D721Med (cell line): ENCODE measurements around the gene SALL1.

Experiments used
- DNase-seq: peaks from one replicate; pipeline ENCODE4 v3.0.0; 2011; ENCODE audit warnings: low spot score; ENCODE audit not compliant: insufficient read length
- FAIRE-seq: peaks from 2 replicates; lab custom pipeline; 2011; peaks lifted over from hg19 to GRCh38; lab: Jason Lieb, UNC
- TF ChIP-seq, protein P1 (sequence below): IDR thresholded peaks from 2 replicates; pipeline ENCODE4 v1.5.1; 2012; ENCODE audit warnings: mild to moderate bottlenecking, control low read depth; ENCODE audit not compliant: insufficient read depth; ENCODE audit errors: missing control alignments

SALL1 gene

DNA sequence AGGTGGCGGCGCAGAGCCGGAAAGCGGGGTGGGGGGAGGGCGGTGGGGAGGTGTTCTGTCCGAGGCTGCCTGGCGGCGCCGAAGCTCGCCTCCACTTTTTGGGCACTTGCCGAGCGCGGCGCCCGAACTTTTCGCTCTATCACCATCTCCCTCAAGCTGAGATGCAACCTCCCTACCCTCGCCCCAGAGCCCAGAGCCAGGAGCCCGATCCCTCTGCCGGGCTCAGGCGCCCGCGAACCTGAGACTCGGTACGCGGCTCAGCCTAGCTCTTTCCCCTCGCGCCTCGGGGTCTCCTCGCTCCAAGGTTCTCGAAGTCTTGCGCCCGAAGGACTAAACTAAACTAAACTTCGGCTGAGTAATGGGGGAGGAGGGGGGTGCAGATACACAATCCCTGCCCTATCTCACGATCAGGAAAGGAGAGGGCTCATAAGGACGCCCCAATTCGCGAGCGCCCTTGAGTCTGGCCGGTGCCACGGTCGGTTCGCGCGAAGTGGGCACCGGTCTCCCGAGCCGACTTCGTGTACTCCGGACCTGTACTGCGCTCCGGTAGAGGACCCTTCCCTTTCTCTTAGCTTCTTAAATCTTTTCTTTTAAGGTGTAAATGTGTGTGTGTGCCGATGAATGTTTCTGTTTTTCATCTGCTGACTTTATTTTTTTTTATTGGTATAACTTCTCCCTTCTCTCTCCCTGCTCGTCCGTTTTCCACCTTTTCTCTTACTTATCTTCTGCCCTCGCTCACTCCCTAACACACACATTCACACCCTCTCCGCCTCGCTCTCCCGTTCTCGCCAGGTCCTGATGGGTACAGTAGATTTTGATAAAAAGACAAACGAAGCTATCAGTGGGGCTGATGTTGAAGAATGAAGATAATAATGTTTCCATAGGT, 1.9 kb upstream of the SALL1 start:
- FAIRE-seq: no peak

DNA sequence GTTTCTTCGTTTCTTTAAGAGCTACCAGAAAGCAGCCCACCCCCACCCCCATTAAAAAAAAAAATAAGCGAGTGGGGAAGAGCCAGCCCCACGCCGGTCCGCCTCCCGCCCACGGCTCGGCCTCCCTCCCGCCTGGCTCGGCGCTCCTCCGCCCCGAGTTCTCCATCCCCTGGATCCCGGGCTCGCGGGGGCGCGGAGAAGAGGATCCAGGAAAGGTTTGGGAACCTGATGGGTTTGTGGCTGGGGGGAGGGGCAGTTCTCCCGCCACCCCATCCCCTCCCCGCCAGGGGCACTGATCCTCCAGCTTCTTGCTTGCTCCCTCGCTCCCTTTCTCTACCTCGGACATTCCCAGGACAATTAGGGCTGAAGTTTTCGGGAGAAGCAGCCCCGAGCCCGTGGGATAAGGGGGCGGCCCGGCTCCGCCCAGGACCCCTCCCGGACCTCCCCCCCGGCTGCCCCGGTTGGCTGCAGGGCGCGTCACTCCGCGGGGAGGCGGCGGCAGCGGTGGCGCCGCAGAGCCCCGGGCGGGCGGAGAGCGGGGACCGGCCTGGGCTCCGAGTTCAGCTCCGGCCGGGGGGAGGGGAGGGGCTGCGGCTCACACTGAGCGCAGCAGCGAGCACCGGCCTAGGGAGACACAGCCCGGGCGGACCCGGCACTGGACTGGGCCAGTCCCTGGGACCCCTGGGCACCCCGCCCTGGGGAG, 1.0 kb upstream of the SALL1 start:
- TF ChIP-seq, protein P1, sequence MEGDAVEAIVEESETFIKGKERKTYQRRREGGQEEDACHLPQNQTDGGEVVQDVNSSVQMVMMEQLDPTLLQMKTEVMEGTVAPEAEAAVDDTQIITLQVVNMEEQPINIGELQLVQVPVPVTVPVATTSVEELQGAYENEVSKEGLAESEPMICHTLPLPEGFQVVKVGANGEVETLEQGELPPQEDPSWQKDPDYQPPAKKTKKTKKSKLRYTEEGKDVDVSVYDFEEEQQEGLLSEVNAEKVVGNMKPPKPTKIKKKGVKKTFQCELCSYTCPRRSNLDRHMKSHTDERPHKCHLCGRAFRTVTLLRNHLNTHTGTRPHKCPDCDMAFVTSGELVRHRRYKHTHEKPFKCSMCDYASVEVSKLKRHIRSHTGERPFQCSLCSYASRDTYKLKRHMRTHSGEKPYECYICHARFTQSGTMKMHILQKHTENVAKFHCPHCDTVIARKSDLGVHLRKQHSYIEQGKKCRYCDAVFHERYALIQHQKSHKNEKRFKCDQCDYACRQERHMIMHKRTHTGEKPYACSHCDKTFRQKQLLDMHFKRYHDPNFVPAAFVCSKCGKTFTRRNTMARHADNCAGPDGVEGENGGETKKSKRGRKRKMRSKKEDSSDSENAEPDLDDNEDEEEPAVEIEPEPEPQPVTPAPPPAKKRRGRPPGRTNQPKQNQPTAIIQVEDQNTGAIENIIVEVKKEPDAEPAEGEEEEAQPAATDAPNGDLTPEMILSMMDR: no peak
- no peak for DNase-seq
- no peak for FAIRE-seq

More for the DNA sequence above, 1.9 kb upstream of the SALL1 start:
- TF ChIP-seq, protein P1: no peak
- no peak for DNase-seq

DNA sequence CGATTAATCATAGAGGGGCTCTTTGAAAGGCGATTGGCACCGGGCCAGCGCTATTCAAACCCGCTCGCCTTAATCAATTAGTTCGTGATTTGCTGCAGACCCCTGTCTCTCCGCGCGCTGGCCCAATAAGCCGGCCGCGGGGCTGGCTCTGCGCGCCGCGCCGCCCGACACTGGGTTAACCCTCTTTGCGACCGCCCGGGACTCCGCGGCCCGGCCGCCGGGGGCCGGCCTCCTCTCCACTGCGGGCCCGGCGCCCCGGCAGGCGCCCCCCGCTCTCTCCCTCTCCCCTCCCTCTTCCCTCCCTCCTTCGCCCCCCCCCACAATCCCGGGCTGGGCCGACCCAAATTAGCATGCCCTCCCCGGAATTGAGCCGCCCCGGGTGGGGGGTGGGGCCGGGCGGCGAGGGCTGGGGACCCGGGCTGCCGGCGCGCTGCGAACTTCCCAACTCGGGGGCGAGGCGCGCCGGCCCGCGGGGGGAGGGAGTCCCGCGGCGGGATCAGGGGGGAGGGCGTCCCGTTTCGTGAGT, 428 bp upstream of the SALL1 start:
- DNase-seq: no peak
- TF ChIP-seq, protein P1: no peak
- FAIRE-seq: no peak

DNA sequence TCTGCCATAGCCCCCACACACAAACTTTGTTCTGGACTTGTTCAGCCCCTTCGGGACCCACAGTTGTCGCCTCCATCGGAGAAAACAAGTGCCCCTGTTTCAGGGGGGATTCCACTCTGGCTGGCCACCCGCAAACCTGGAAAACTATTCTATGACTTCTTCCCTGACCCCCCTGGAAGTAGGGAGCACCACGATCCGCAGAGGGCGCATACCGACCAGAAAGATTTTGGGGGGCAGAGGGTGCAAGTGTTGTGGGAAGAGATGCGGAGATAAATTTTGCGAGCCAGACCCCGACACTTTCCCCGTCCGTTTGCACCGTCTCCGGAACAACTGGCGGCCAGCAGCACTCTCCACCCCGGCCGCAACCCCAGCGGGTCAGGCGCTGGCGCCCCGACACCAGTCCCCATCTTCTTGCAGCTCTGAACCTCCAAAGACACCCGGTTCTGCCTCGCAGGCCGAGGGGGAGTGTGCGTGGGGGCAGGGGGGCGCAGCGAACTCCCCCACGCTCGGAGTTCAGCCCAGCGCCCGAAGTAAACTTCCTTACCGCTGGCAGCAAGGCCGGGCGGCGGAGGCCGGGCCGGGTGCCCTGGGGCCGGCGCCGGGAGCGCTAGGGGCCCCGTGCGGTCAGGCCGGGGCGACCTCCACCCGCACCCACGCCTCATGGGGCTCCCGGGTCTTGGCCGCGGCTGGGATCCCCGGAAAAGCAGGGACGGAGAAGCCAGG, 744 bp downstream of the SALL1 start:
- FAIRE-seq (no peak), DNase-seq (no peak)
- TF ChIP-seq, protein P1: no peak

DNA sequence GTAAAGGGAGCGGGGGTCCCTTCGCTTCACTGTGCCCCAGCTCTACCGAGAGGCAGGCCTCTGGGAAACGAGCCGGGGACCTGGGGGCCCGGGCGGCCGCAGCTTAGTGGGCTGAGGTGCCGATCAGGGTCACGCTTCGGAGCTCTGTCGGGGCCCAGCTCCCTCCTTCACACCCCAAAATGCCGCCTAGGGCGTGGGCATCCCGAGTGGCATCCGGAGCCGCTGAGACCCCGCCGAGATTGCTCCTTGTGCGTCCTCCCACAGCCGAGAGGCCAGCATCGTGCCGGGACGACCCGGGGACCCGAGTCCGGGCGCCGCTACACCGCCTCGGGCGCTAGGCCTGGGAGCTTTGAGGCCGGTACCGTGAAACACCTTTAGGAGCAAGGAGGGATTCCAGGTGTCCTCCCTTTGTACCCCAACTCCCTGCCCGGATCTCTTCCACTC, 1.3 kb downstream of the SALL1 start:
- FAIRE-seq: no peak
- TF ChIP-seq, protein P1: no peak
- DNase-seq: no peak

DNA sequence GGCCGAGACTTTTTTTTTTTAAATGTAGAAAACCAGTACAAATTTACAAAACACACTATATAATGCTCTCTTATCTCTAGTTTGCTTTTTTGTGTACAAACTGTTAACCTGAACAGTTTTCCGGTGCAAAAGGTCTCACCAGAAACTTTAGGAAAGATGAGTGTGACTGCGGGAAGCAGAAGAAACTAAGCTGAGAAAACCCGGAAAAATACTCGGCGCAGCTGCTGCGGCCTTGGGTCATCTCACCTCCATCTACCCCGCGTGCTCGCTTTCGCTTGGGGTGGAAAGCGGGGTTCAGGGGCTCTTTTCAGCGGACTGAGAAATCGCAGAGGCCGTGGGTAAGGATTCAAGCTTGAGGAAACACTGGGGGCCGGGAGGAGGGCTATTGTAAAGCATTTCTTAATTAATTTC, 1.8 kb downstream of the SALL1 start:
- DNase-seq (no peak), FAIRE-seq (no peak)
- TF ChIP-seq, protein P1: no peak
